ENCODE data around the gene SYPL2. TPM values are rescaled to one million over a fixed set of nuclear protein-coding genes. Genes with fewer than 3 reads are reported as not detected.
A peak's percentile ranks its signal among the peaks of the same experiment; 100 is the strongest.

Gene SYPL2
- total and polyA plus RNA-seq, 4 donors: 0.31 to 1.4 (median 1.0) TPM

- H3K36me3 ChIP-seq (ENCODE audit: control insufficient read depth in 4 of 4, insufficient read depth in 4 of 4, low read length in 4 of 4): peaks cover 0 to 5% (median 0%) of the 10 kb centered on the region in 4 donors
- H3K4me3 ChIP-seq: peak within 1 kb of the TSS; percentile 85
- TF ChIP-seq, protein P1, sequence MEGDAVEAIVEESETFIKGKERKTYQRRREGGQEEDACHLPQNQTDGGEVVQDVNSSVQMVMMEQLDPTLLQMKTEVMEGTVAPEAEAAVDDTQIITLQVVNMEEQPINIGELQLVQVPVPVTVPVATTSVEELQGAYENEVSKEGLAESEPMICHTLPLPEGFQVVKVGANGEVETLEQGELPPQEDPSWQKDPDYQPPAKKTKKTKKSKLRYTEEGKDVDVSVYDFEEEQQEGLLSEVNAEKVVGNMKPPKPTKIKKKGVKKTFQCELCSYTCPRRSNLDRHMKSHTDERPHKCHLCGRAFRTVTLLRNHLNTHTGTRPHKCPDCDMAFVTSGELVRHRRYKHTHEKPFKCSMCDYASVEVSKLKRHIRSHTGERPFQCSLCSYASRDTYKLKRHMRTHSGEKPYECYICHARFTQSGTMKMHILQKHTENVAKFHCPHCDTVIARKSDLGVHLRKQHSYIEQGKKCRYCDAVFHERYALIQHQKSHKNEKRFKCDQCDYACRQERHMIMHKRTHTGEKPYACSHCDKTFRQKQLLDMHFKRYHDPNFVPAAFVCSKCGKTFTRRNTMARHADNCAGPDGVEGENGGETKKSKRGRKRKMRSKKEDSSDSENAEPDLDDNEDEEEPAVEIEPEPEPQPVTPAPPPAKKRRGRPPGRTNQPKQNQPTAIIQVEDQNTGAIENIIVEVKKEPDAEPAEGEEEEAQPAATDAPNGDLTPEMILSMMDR (IDR thresholded peaks at IDR 0.05; ENCODE audit: control extremely low read depth, extremely low read depth): no peak
- H3K9ac ChIP-seq (ENCODE audit: insufficient read depth in 1 of 2, low read length in 2 of 2): peak within 1 kb of the TSS; percentile 42 to 78
- H3K27me3 ChIP-seq (ENCODE audit: control insufficient read depth in 3 of 3, insufficient read depth in 3 of 3, low read length in 2 of 3): no peaks in the 10 kb centered on the region
- no peaks in the 10 kb centered on the region for H3K9me3 ChIP-seq (ENCODE audit: control insufficient read depth in 4 of 4, insufficient read depth in 3 of 4, low read length in 3 of 4)
- WGBS, 2 donors: 0 to 1% methylated on average over 49 to 50 of the region's 50 CpGs
- peaks cover 0 to 17% (median 6%) of the 10 kb centered on the region in 5 donors for H3K4me1 ChIP-seq (ENCODE audit: control insufficient read depth in 5 of 5, insufficient read depth in 5 of 5, low read length in 5 of 5)
- ATAC-seq (ENCODE audit: insufficient read depth, low FRiP score): peak; percentile 99
- peak within 1 kb of the TSS; percentile 89 to 92 for H3K27ac ChIP-seq (ENCODE audit: low read depth in 1 of 2, low read length in 1 of 2)
- peak; percentile 97 to 99 (median 98) for DNase-seq
Observed at GRCh38 chr1:109426281-109427170, 39.8 kb upstream of the SYPL2 start, which contains the start of gene PSMA5. Gene PSMA5 (minus strand): TSS chr1:109426448. CDS start chr1:109426330, 118 bp downstream.

GRCh38 chr1:109427171-109427467 is 39.2 kb upstream of the SYPL2 start:
- H3K9ac ChIP-seq (ENCODE audit: insufficient read depth in 1 of 2, low read length in 2 of 2): peak overlapping the region in 1 of 2 donors; percentile 26
- peak overlapping the region; percentile 89 to 92 for H3K27ac ChIP-seq (ENCODE audit: low read depth in 1 of 2, low read length in 1 of 2)
- ATAC-seq (ENCODE audit: insufficient read depth, low FRiP score): no peak
- TF ChIP-seq, protein P1 (IDR thresholded peaks at IDR 0.05; ENCODE audit: control extremely low read depth, extremely low read depth): no peak
- H3K27me3 ChIP-seq (ENCODE audit: control insufficient read depth in 3 of 3, insufficient read depth in 3 of 3, low read length in 2 of 3): no peaks in the 10 kb centered on the region
- WGBS, 2 donors: 12 to 13% methylated on average over 7 of the region's 7 CpGs
- H3K9me3 ChIP-seq (ENCODE audit: control insufficient read depth in 4 of 4, insufficient read depth in 3 of 4, low read length in 3 of 4): no peaks in the 10 kb centered on the region
- H3K36me3 ChIP-seq (ENCODE audit: control insufficient read depth in 4 of 4, insufficient read depth in 4 of 4, low read length in 4 of 4): peaks cover 0 to 5% (median 0%) of the 10 kb centered on the region in 4 donors
- H3K4me3 ChIP-seq: peak overlapping the region; percentile 40
- peaks cover 0 to 17% (median 6%) of the 10 kb centered on the region in 5 donors for H3K4me1 ChIP-seq (ENCODE audit: control insufficient read depth in 5 of 5, insufficient read depth in 5 of 5, low read length in 5 of 5)
- DNase-seq: peak in 1 of 3 donors; percentile 33

GRCh38 chr1:109432336-109432735 is 34.0 kb upstream of the SYPL2 start:
- Histone ChIP-seq H3K9me3 (ENCODE audit: control insufficient read depth in 4 of 4, insufficient read depth in 3 of 4, low read length in 3 of 4) (no peaks in the 10 kb centered on the region), H3K36me3 (ENCODE audit: control insufficient read depth in 4 of 4, insufficient read depth in 4 of 4, low read length in 4 of 4) (no peaks in the 10 kb centered on the region), H3K4me1 (ENCODE audit: control insufficient read depth in 5 of 5, insufficient read depth in 5 of 5, low read length in 5 of 5) (peaks cover 0 to 4% (median 0%) of the 10 kb centered on the region in 5 donors), H3K9ac (ENCODE audit: insufficient read depth in 1 of 2, low read length in 2 of 2) (no peak overlapping the region), H3K27me3 (ENCODE audit: control insufficient read depth in 3 of 3, insufficient read depth in 3 of 3, low read length in 2 of 3) (no peaks in the 10 kb centered on the region), H3K4me3 (no peak overlapping the region), H3K27ac (ENCODE audit: low read depth in 1 of 2, low read length in 1 of 2) (no peak overlapping the region)
- ATAC-seq (ENCODE audit: insufficient read depth, low FRiP score): no peak
- TF ChIP-seq, protein P1 (IDR thresholded peaks at IDR 0.05; ENCODE audit: control extremely low read depth, extremely low read depth): no peak
- DNase-seq: no peak
